Caco-2 (cell line): ENCODE measurements around the gene TEX35. TPM values are rescaled to one million over a fixed set of nuclear protein-coding genes. Genes with fewer than 3 reads are reported as not detected.

ENCODE experiments used
- BruUV-seq: library from RNA; stranded (reverse); fragments of 400-500 nt; replicated peaks from 2 replicates; lab custom pipeline; 2021; lab: Mats Ljungman, UMichigan
- CTCF ChIA-PET: fragments of 300-600 bp; sonication (Branson Sonifier 250); formaldehyde crosslinking; loops from one replicate; lab custom pipeline; 2022; ENCODE audit warnings: antibody characterized with exemption; lab: Charles Lee
- POLR2A ChIA-PET: fragments of 300-600 bp; sonication (Branson Sonifier 250); formaldehyde crosslinking; loops from one replicate; lab custom pipeline; 2022; ENCODE audit warnings: antibody characterized with exemption; lab: Charles Lee
- DNase-seq, 2 experiments: peaks; one replicate each; pipeline versions ENCODE4 v3.0.0 to v3.0.0-alpha.2; 2020 to 2022
- H3K27me3 ChIP-seq: replicated peaks from 2 replicates; pipeline ENCODE4 v1.6.0; 2011; ENCODE audit warnings: low read length; ENCODE audit not compliant: control insufficient read depth, insufficient read depth
- H3K36me3 ChIP-seq: 2 replicates; pipeline ENCODE4 v1.5.1; 2011; ENCODE audit warnings: low read length; ENCODE audit not compliant: control insufficient read depth, insufficient read depth
- H3K4me1 ChIP-seq: fragments of 250-450 bp; sonication (Bioruptor Pico); 2 replicates; pipeline ENCODE4 v1.5.1; 2020; ENCODE audit warnings: mild to moderate bottlenecking
- H3K4me3 ChIP-seq: 2 replicates; pipeline ENCODE4 v1.5.1; 2011; ENCODE audit warnings: low read depth, mild to moderate bottlenecking, control low read depth, low read length
- H3K9me3 ChIP-seq: fragments of 250-450 bp; sonication (Bioruptor Pico); 2 replicates; pipeline ENCODE4 v1.5.1; 2020; ENCODE audit warnings: mild to moderate bottlenecking, moderate library complexity
- H3K27ac Mint-ChIP-seq: one replicate; pipeline ENCODE4 v1.8.0; 2022; ENCODE audit warnings: mixed read lengths; ENCODE audit not compliant: unreplicated experiment
- H3K27me3 Mint-ChIP-seq: one replicate; pipeline ENCODE4 v1.8.0; 2022; ENCODE audit warnings: mixed read lengths; ENCODE audit not compliant: insufficient read depth, unreplicated experiment
- H3K36me3 Mint-ChIP-seq: one replicate; pipeline ENCODE4 v1.8.0; 2022; ENCODE audit warnings: mild to moderate bottlenecking, mixed read lengths; ENCODE audit not compliant: insufficient read depth, unreplicated experiment
- H3K4me1 Mint-ChIP-seq: one replicate; pipeline ENCODE4 v1.8.0; 2022; ENCODE audit warnings: low read depth, mixed read lengths; ENCODE audit not compliant: unreplicated experiment
- H3K4me3 Mint-ChIP-seq: one replicate; pipeline ENCODE4 v1.8.0; 2022; ENCODE audit warnings: mild to moderate bottlenecking, moderate library complexity, mixed read lengths; ENCODE audit not compliant: unreplicated experiment
- H3K9me3 Mint-ChIP-seq: one replicate; pipeline ENCODE4 v1.8.0; 2022; ENCODE audit warnings: mixed read lengths; ENCODE audit not compliant: unreplicated experiment
- intact Hi-C: fragments of 100-400 bp; cut with micrococcal nuclease; formaldehyde crosslinking; loops from one replicate; pipeline ENCODE4 v1.10.0; 2022; ENCODE audit not compliant: unreplicated experiment
- total RNA-seq: library from RNA; stranded (reverse); gene quantifications from 2 replicates; pipeline ENCODE4 v1.2.3, GENCODE V29; 2022
- TF ChIP-seq, protein P1 (sequence below), 2 experiments: fragments of 200-600 bp in 1 of 2; IDR thresholded peaks; 1 replicate in 1 of 2; 2 replicates in 1 of 2; pipeline versions ENCODE4 v1.5.1 to v1.8.0; 2011 to 2022; ENCODE audit warnings: antibody characterized with exemption in 1 of 2, control low read depth in 1 of 2, inconsistent platforms in 1 of 2, low read depth in 1 of 2, low read length in 1 of 2, mild to moderate bottlenecking in 1 of 2, moderate library complexity in 1 of 2; ENCODE audit not compliant: insufficient read depth in 1 of 2, severe bottlenecking in 1 of 2, unreplicated experiment in 1 of 2

TEX35 gene
- total RNA-seq, 1 experiment from 2014 or later, result not detected

DNA sequence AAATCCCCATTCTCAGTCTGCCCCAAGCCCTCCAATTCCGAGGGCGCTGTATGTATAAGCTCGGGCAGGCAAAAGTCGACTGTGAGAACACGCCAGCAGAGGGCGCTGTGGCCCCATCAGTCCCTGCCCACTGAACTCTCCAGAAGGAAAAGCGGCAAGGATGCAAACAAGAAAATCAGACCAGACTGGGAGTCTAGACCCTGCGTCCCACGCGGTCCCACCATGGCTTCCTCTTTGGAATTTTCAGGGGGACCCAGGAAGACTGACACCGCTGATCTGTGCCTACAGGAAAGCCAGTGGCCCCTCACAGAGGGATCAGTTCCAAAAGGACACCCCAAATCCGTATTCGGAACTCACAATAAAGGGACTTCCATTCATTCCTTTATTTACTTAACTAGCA lies 19.5 kb downstream of the TEX35 start:
- ChIA-PET POLR2A (no interaction called here), CTCF (interaction anchor here (0.5 to 2.3 kb wide), 8 partner anchors 11 to 470 kb away, joined by 3 to 18 read pairs (median 5); no protein-coding TSS in a partner anchor)
- TF ChIP-seq, protein P1, sequence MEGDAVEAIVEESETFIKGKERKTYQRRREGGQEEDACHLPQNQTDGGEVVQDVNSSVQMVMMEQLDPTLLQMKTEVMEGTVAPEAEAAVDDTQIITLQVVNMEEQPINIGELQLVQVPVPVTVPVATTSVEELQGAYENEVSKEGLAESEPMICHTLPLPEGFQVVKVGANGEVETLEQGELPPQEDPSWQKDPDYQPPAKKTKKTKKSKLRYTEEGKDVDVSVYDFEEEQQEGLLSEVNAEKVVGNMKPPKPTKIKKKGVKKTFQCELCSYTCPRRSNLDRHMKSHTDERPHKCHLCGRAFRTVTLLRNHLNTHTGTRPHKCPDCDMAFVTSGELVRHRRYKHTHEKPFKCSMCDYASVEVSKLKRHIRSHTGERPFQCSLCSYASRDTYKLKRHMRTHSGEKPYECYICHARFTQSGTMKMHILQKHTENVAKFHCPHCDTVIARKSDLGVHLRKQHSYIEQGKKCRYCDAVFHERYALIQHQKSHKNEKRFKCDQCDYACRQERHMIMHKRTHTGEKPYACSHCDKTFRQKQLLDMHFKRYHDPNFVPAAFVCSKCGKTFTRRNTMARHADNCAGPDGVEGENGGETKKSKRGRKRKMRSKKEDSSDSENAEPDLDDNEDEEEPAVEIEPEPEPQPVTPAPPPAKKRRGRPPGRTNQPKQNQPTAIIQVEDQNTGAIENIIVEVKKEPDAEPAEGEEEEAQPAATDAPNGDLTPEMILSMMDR (IDR thresholded peaks at IDR 0.05; ENCODE audit: insufficient read depth in 1 of 2, low read depth in 1 of 2, low read length in 1 of 2, severe bottlenecking in 1 of 2, unreplicated experiment in 1 of 2), result peak; percentile 91 to 93
- H3K9me3 Mint-ChIP-seq, result no peaks in the 10 kb centered on the region
- peak; percentile 85 to 87 for DNase-seq
- intact Hi-C loops, result loop anchor here (1.0 to 2.0 kb wide), 3 partner anchors 220 to 470 kb away; no protein-coding TSS in a partner anchor
- no peak overlapping the region for H3K4me3 Mint-ChIP-seq
- no TSS peak for BruUV-seq
- no peak overlapping the region for H3K27ac Mint-ChIP-seq
- no peaks in the 10 kb centered on the region for H3K36me3 ChIP-seq
- H3K4me3 ChIP-seq, result no peak overlapping the region
- H3K4me1 Mint-ChIP-seq, result peaks cover 27% of the 10 kb centered on the region
- no peaks in the 10 kb centered on the region for H3K27me3 ChIP-seq
- peaks cover 37% of the 10 kb centered on the region for H3K4me1 ChIP-seq
- H3K27me3 Mint-ChIP-seq, result no peaks in the 10 kb centered on the region
- no peaks in the 10 kb centered on the region for H3K36me3 Mint-ChIP-seq
- no peaks in the 10 kb centered on the region for H3K9me3 ChIP-seq

DNA sequence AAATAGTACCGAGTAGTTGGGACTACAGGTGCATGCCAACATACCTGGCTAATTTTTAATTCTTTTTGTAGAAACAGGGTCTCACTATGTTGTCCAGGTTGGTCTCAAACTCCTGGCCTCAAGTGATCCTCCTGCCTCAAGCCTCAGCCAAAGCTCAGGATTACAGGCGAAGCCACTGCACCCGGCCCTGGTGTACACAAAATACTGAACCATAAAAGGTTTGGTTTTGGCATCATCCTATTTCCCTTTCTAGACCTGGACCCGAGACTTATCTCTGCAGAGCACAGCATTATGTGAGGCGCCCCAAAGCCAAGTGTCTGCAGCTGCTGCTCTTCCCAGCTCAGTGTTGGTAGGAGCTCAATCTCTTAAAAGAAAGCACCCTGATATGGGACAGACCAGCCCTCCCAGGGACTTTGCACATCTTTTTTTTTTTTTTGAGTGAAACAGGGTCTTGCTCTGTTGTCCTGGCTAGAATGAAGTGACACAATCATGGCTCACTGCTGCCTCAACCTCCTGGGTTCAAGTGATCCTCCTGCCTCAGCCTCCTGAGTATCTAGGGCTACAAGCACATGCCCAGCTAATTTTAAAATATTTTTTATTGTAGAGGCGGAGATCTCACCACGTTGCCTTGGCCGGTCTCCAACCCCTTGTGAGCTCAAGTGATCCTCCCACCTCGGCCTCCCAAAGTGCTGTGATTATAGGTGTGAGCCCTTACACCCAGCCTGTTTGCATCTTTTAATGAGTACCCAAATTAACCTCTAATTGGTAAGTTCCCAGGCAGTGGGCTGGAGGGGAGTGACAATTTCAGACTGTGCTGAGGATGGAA lies 20.4 kb downstream of the TEX35 start:
- intact Hi-C loops, result loop anchor here (1.0 to 2.0 kb wide), 3 partner anchors 9 to 223 kb away; no protein-coding TSS in a partner anchor
- H3K4me3 Mint-ChIP-seq, result no peak overlapping the region
- no peaks in the 10 kb centered on the region for H3K9me3 ChIP-seq
- ChIA-PET POLR2A (no interaction called here), CTCF (interaction anchor here (0.7 to 2.3 kb wide), 5 partner anchors 10 to 1540 kb away, joined by 3 to 18 read pairs (median 5); no protein-coding TSS in a partner anchor)
- BruUV-seq, result no TSS peak
- no peaks in the 10 kb centered on the region for H3K27me3 Mint-ChIP-seq
- H3K9me3 Mint-ChIP-seq, result no peaks in the 10 kb centered on the region
- no peak for DNase-seq
- H3K4me1 Mint-ChIP-seq, result peaks cover 34% of the 10 kb centered on the region
- no peaks in the 10 kb centered on the region for H3K36me3 Mint-ChIP-seq
- H3K27ac Mint-ChIP-seq, result no peak overlapping the region
- no peaks in the 10 kb centered on the region for H3K36me3 ChIP-seq
- peaks cover 47% of the 10 kb centered on the region for H3K4me1 ChIP-seq
- H3K4me3 ChIP-seq, result no peak overlapping the region
- TF ChIP-seq, protein P1 (IDR thresholded peaks at IDR 0.05; ENCODE audit: insufficient read depth in 1 of 2, low read depth in 1 of 2, low read length in 1 of 2, severe bottlenecking in 1 of 2, unreplicated experiment in 1 of 2), result no peak
- no peaks in the 10 kb centered on the region for H3K27me3 ChIP-seq

DNA sequence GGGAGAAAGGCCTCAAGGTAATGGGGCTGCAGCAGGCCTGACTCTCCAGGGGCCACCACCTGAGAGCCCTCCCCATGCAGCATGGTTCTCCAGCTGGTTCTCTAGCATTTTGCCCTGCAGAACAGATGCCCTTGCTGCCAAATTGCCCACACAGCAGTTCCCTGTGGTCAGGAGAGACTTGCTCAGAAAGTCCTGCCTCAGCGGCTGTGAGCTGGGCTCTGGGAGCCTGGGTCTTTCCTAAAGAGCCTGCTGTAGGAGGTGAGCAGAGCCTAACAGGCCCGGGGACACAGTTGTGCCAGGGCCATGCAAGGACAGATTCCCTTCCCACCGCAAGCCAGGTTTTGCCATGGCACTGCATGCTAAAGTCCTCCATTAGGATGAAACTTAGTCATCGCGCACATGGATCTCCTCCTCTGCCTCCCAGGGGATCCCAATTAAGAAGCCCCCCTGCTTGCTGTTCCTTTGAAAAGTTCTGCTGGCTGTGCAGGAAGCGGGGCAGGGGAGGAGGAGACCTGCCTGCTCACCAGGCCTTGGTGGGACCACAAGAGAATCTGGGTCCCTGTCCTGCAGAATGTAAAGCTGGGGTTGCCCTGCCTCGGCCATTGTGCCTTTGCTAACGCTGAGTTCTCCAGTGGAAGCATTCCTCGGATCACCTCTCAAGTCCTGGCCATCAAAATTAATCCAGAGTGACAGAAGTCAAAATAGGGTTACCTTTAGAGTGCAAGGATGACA lies 21.4 kb downstream of the TEX35 start:
- Mint-ChIP-seq H3K4me3 (no peak overlapping the region), H3K36me3 (no peaks in the 10 kb centered on the region), H3K4me1 (peaks cover 32% of the 10 kb centered on the region), H3K27ac (no peak overlapping the region), H3K9me3 (no peaks in the 10 kb centered on the region), H3K27me3 (no peaks in the 10 kb centered on the region)
- Histone ChIP-seq H3K27me3 (no peaks in the 10 kb centered on the region), H3K36me3 (no peaks in the 10 kb centered on the region), H3K4me3 (no peak overlapping the region), H3K9me3 (no peaks in the 10 kb centered on the region), H3K4me1 (peaks cover 50% of the 10 kb centered on the region)
- intact Hi-C loops, result no loop called here
- no TSS peak for BruUV-seq
- no peak for DNase-seq
- TF ChIP-seq, protein P1 (IDR thresholded peaks at IDR 0.05; ENCODE audit: insufficient read depth in 1 of 2, low read depth in 1 of 2, low read length in 1 of 2, severe bottlenecking in 1 of 2, unreplicated experiment in 1 of 2), result no peak
- ChIA-PET POLR2A (no interaction called here), CTCF (interaction anchor here (2.3 kb wide), 1 partner anchor 9 kb away, joined by 14 read pairs; no protein-coding TSS in a partner anchor)
